Liver (tissue), 9 donors: ENCODE data around the gene ABCB1. TPM values are rescaled to one million over a fixed set of nuclear protein-coding genes. Genes with fewer than 3 reads are reported as not detected.

ENCODE experiments used
- DNase-seq: peaks from one replicate; pipeline ENCODE4 v3.0.0-alpha.2; 2017; ENCODE audit warnings: low spot score
- H3K27ac ChIP-seq, 2 donors: one replicate each; pipeline ENCODE4 v1.7.0; 2013; ENCODE audit warnings: inconsistent platforms in 2 of 2, low read length in 2 of 2, control low read depth in 1 of 2, low read depth in 1 of 2, mild to moderate bottlenecking in 1 of 2
- H3K27me3 ChIP-seq, 4 donors: one replicate each; pipeline versions ENCODE4 v1.6.1 to v1.7.0; 2013; ENCODE audit warnings: low read length in 3 of 4, inconsistent platforms in 1 of 4, mild to moderate bottlenecking in 1 of 4, moderate library complexity in 1 of 4; ENCODE audit not compliant: control insufficient read depth in 4 of 4, insufficient read depth in 4 of 4
- H3K36me3 ChIP-seq, 4 donors: one replicate each; pipeline versions ENCODE4 v1.6.1 to v1.7.0; 2013; ENCODE audit warnings: low read length in 3 of 4, mild to moderate bottlenecking in 3 of 4, low read depth in 1 of 4, moderate library complexity in 1 of 4; ENCODE audit not compliant: control insufficient read depth in 4 of 4, insufficient read depth in 3 of 4
- H3K4me1 ChIP-seq, 4 donors: one replicate each; pipeline versions ENCODE4 v1.6.1 to v1.7.0; 2013; ENCODE audit warnings: low read length in 3 of 4, mild to moderate bottlenecking in 3 of 4, moderate library complexity in 1 of 4; ENCODE audit not compliant: control insufficient read depth in 4 of 4, insufficient read depth in 4 of 4
- H3K4me3 ChIP-seq, 3 donors: one replicate each; pipeline versions ENCODE4 v1.6.1 to v1.7.0; 2013; ENCODE audit warnings: low read length in 3 of 3, control low read depth in 1 of 3, low read depth in 1 of 3, mild to moderate bottlenecking in 1 of 3
- H3K9ac ChIP-seq, 2 donors: one replicate each; pipeline ENCODE4 v1.7.0; 2013; ENCODE audit warnings: low read length in 2 of 2, mild to moderate bottlenecking in 2 of 2, moderate library complexity in 2 of 2, control low read depth in 1 of 2, low read depth in 1 of 2
- H3K9me3 ChIP-seq, 4 donors: one replicate each; pipeline versions ENCODE4 v1.6.1 to v1.7.0; 2013; ENCODE audit warnings: low read length in 3 of 4; ENCODE audit not compliant: control insufficient read depth in 4 of 4
- EGR1 ChIP-seq, 2 donors: IDR thresholded peaks; 2 replicates each; pipeline ENCODE4 v1.6.1; 2016 to 2018; ENCODE audit warnings: antibody characterized with exemption in 2 of 2, low read depth in 2 of 2
- FOXA1 ChIP-seq: IDR thresholded peaks from 2 replicates; pipeline ENCODE4 v1.6.1; 2016; ENCODE audit warnings: antibody characterized with exemption
- FOXA2 ChIP-seq: IDR thresholded peaks from 2 replicates; pipeline ENCODE4 v1.6.1; 2016; ENCODE audit warnings: antibody characterized with exemption
- GABPA ChIP-seq, 2 donors: IDR thresholded peaks in 1 of 2; conservative IDR thresholded peaks in 1 of 2; 2 replicates each; pipeline ENCODE4 v1.6.1; 2016; ENCODE audit warnings: antibody characterized with exemption in 2 of 2, mild to moderate bottlenecking in 1 of 2, moderate library complexity in 1 of 2
- HNF4A ChIP-seq, 2 donors: conservative IDR thresholded peaks; 2 replicates each; pipeline ENCODE4 v1.6.1; 2016; ENCODE audit warnings: antibody characterized with exemption in 2 of 2, mild to moderate bottlenecking in 2 of 2
- HNF4G ChIP-seq: IDR thresholded peaks from 2 replicates; pipeline ENCODE4 v1.6.1; 2016; ENCODE audit warnings: antibody characterized with exemption
- JUND ChIP-seq, 2 donors: IDR thresholded peaks; 2 replicates each; pipeline ENCODE4 v1.6.1; 2016; ENCODE audit warnings: antibody characterized with exemption in 2 of 2
- RAD21 ChIP-seq, 2 donors: IDR thresholded peaks; 2 replicates each; pipeline ENCODE4 v1.6.1; 2016; ENCODE audit warnings: antibody characterized with exemption in 2 of 2, mild to moderate bottlenecking in 2 of 2
- RXRA ChIP-seq, 2 donors: IDR thresholded peaks; 2 replicates each; pipeline ENCODE4 v1.6.1; 2017 to 2018; ENCODE audit warnings: antibody characterized with exemption in 2 of 2, mild to moderate bottlenecking in 1 of 2
- SP1 ChIP-seq: IDR thresholded peaks from 2 replicates; pipeline ENCODE4 v1.6.1; 2018; ENCODE audit warnings: antibody characterized with exemption, mild to moderate bottlenecking
- TAF1 ChIP-seq: conservative IDR thresholded peaks from 2 replicates; pipeline ENCODE4 v1.6.1; 2016; ENCODE audit warnings: antibody characterized with exemption, mild to moderate bottlenecking
- YY1 ChIP-seq: IDR thresholded peaks from 2 replicates; pipeline ENCODE4 v1.6.1; 2016; ENCODE audit warnings: antibody characterized with exemption, mild to moderate bottlenecking
- WGBS: extraction: QIAGEN DNeasy Blood & Tissue Kit; methylation state at CpG from one replicate; pipeline ENCODE4 v1.1.7; 2013; 5-methylcytosine and 5-hydroxymethylcytosine counted together
- polyA plus RNA-seq, 2 donors: library from polyadenylated mRNA; stranded (reverse) in 1 of 2; unstranded in 1 of 2; fragments of 200-250 nt in 1 of 2; fragments of >200 nt in 1 of 2; fragmentation: Nextera tagmentation in 1 of 2; extraction: Ambion mirVana in 1 of 2; gene quantifications; one replicate each; pipeline versions ENCODE4 v1.2.1 to v1.2.3, GENCODE V29; 2013 to 2015
- total RNA-seq, 2 donors: library from RNA; depleted of rRNA; stranded (reverse); fragments of >200 nt; gene quantifications; one replicate each; pipeline ENCODE4 v1.2.3, GENCODE V29; 2014
- TF ChIP-seq, protein P1 (sequence below): IDR thresholded peaks from 2 replicates; pipeline ENCODE4 v1.6.1; 2016; ENCODE audit warnings: antibody characterized with exemption, mild to moderate bottlenecking
- TF ChIP-seq, protein P2 (sequence below): IDR thresholded peaks from 2 replicates; pipeline ENCODE4 v1.6.1; 2016; ENCODE audit warnings: antibody characterized with exemption
- TF ChIP-seq, protein P3 (sequence below): IDR thresholded peaks from 2 replicates; pipeline ENCODE4 v1.6.1; 2016; ENCODE audit warnings: antibody characterized with exemption
- TF ChIP-seq, protein P4 (sequence below): fragments of 150-350 bp; IDR thresholded peaks from 2 replicates; pipeline ENCODE4 v1.5.1; 2017; ENCODE audit warnings: improper control_type of control experiment, low read depth, low read length; ENCODE audit not compliant: missing input control
- TF ChIP-seq, protein P5 (sequence below): IDR thresholded peaks from 2 replicates; pipeline ENCODE4 v1.6.1; 2016; ENCODE audit warnings: antibody characterized with exemption
- donor health status: healthy.
- donor health status: healthy.
- donor health status: healthy.
- donor health status: healthy.
- donor health status: healthy.

ABCB1 gene
- total and polyA plus RNA-seq, 4 donors: 11.9 to 53.2 (median 21.0) TPM

DNA sequence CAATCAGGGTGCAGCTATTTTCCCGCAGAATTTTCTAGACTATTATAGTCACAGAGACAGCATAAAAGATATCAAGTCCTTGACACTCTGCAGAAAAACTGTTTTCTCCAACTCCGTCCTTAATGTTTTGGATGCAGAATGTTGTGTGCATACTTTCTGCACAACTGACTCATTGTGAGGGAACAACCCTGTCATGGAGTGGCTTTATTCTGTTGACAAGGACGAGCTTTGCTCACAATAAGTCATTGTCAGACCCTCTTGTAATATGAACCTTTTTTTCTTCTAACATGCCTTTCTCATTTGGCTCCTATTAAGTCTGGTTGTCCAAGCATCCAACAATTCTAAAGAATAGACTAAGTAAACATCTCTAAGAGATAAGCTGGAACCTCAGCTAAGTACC lies 142.5 kb downstream of the ABCB1 start:
- H3K9ac ChIP-seq: no peak overlapping the region

DNA sequence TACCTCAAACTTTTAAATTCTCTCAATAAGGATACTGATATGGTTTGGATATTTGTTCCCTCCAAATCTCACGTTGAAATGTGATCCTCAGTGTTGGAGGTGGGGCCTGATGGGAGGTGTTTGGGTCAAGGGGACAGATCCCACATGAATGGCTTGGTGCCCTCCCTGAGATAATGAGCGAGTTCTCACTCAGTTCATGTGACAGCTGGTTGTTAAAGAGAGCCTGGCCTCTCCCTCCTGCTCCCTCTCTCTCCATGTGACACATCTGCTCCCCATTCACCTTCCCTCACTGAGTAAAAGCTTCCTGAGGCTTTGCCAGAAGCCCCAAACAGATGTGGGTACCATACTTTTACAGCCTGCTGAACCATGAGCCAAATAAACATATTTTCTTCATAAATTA lies 144.4 kb downstream of the ABCB1 start:
- Histone ChIP-seq H3K27ac (no peak overlapping the region), H3K9me3 (no peaks in the 10 kb centered on the region), H3K27me3 (no peaks in the 10 kb centered on the region), H3K4me1 (peaks cover under 1 to 12% (median 2%) of the 10 kb centered on the region in 4 donors), H3K4me3 (no peak overlapping the region), H3K36me3 (peaks cover 0 to 39% (median 20%) of the 10 kb centered on the region in 4 donors), H3K9ac (no peak overlapping the region)
- no peak for TF ChIP-seq HNF4A (conservative IDR thresholded peaks at IDR 0.05)
- no peak for TF ChIP-seq RAD21 (IDR thresholded peaks at IDR 0.05)
- TF ChIP-seq, protein P1, sequence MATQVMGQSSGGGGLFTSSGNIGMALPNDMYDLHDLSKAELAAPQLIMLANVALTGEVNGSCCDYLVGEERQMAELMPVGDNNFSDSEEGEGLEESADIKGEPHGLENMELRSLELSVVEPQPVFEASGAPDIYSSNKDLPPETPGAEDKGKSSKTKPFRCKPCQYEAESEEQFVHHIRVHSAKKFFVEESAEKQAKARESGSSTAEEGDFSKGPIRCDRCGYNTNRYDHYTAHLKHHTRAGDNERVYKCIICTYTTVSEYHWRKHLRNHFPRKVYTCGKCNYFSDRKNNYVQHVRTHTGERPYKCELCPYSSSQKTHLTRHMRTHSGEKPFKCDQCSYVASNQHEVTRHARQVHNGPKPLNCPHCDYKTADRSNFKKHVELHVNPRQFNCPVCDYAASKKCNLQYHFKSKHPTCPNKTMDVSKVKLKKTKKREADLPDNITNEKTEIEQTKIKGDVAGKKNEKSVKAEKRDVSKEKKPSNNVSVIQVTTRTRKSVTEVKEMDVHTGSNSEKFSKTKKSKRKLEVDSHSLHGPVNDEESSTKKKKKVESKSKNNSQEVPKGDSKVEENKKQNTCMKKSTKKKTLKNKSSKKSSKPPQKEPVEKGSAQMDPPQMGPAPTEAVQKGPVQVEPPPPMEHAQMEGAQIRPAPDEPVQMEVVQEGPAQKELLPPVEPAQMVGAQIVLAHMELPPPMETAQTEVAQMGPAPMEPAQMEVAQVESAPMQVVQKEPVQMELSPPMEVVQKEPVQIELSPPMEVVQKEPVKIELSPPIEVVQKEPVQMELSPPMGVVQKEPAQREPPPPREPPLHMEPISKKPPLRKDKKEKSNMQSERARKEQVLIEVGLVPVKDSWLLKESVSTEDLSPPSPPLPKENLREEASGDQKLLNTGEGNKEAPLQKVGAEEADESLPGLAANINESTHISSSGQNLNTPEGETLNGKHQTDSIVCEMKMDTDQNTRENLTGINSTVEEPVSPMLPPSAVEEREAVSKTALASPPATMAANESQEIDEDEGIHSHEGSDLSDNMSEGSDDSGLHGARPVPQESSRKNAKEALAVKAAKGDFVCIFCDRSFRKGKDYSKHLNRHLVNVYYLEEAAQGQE: no peak
- TF ChIP-seq, protein P2, sequence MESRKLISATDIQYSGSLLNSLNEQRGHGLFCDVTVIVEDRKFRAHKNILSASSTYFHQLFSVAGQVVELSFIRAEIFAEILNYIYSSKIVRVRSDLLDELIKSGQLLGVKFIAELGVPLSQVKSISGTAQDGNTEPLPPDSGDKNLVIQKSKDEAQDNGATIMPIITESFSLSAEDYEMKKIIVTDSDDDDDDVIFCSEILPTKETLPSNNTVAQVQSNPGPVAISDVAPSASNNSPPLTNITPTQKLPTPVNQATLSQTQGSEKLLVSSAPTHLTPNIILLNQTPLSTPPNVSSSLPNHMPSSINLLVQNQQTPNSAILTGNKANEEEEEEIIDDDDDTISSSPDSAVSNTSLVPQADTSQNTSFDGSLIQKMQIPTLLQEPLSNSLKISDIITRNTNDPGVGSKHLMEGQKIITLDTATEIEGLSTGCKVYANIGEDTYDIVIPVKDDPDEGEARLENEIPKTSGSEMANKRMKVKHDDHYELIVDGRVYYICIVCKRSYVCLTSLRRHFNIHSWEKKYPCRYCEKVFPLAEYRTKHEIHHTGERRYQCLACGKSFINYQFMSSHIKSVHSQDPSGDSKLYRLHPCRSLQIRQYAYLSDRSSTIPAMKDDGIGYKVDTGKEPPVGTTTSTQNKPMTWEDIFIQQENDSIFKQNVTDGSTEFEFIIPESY: no peak
- no peak for DNase-seq
- WGBS: 23% methylated on average over 2 of the region's 2 CpGs

More for the DNA sequence above, 142.5 kb downstream of the ABCB1 start:
- H3K27me3 ChIP-seq: no peaks in the 10 kb centered on the region
- no peak for TF ChIP-seq YY1
- no peak for TF ChIP-seq SP1
- TF ChIP-seq, protein P3, sequence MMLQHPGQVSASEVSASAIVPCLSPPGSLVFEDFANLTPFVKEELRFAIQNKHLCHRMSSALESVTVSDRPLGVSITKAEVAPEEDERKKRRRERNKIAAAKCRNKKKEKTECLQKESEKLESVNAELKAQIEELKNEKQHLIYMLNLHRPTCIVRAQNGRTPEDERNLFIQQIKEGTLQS: no peak
- no peak for TF ChIP-seq GABPA (IDR thresholded peaks at IDR 0.05 in 1 of 2, conservative IDR thresholded peaks at IDR 0.05 in 1 of 2)
- TF ChIP-seq, protein P4, sequence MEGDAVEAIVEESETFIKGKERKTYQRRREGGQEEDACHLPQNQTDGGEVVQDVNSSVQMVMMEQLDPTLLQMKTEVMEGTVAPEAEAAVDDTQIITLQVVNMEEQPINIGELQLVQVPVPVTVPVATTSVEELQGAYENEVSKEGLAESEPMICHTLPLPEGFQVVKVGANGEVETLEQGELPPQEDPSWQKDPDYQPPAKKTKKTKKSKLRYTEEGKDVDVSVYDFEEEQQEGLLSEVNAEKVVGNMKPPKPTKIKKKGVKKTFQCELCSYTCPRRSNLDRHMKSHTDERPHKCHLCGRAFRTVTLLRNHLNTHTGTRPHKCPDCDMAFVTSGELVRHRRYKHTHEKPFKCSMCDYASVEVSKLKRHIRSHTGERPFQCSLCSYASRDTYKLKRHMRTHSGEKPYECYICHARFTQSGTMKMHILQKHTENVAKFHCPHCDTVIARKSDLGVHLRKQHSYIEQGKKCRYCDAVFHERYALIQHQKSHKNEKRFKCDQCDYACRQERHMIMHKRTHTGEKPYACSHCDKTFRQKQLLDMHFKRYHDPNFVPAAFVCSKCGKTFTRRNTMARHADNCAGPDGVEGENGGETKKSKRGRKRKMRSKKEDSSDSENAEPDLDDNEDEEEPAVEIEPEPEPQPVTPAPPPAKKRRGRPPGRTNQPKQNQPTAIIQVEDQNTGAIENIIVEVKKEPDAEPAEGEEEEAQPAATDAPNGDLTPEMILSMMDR: no peak
- TF ChIP-seq JUND (IDR thresholded peaks at IDR 0.05): no peak
- TF ChIP-seq EGR1 (IDR thresholded peaks at IDR 0.05; ENCODE audit: low read depth in 2 of 2): no peak
- TF ChIP-seq, protein P5, sequence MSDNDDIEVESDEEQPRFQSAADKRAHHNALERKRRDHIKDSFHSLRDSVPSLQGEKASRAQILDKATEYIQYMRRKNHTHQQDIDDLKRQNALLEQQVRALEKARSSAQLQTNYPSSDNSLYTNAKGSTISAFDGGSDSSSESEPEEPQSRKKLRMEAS: no peak
- no peak for TF ChIP-seq RXRA (IDR thresholded peaks at IDR 0.05)
- no peak for TF ChIP-seq FOXA1
- TF ChIP-seq, protein P1: no peak
- TF ChIP-seq, protein P2: no peak
- TF ChIP-seq TAF1: no peak
- TF ChIP-seq FOXA2: no peak
- TF ChIP-seq HNF4G: no peak
- no peak overlapping the region for H3K4me3 ChIP-seq
- peaks cover 0 to 46% (median 21%) of the 10 kb centered on the region in 4 donors for H3K36me3 ChIP-seq
- H3K9me3 ChIP-seq: no peaks in the 10 kb centered on the region
- DNase-seq: no peak
- H3K4me1 ChIP-seq: peaks cover 0 to 6% (median 2%) of the 10 kb centered on the region in 4 donors
- H3K27ac ChIP-seq: no peak overlapping the region
- 88% methylated on average over 3 of the region's 3 CpGs for WGBS
